HG02678 (cell line): ENCODE results near the gene SEMA6A.

Experiments
- ATAC-seq: cut with Tn5 transposase; IDR thresholded peaks from one replicate; pipeline ENCODE4 v1.9.1; 2021; ENCODE audit warnings: mild to moderate bottlenecking, moderate library complexity; ENCODE audit not compliant: unreplicated experiment

SEMA6A gene

DNA sequence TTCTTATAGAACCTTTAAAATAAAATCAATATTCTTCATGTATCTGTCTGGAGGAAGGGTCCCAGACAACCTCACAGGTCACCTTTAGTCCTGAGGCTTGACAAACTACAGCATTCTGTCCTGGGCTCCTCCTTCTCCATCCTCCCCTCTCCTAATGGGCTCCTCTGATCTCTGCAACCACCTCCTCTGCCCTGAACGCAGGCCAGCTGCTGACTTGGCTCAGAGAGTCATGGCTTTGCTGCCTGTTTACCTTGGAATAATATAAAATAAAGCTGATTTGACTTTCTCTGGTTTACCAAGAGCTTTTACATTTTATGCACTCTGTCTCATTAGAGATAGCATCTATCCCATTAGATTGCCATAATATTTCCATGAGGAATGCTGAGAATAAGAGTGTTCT is 159.4 kb downstream of the SEMA6A start:
- ATAC-seq: no peak

DNA sequence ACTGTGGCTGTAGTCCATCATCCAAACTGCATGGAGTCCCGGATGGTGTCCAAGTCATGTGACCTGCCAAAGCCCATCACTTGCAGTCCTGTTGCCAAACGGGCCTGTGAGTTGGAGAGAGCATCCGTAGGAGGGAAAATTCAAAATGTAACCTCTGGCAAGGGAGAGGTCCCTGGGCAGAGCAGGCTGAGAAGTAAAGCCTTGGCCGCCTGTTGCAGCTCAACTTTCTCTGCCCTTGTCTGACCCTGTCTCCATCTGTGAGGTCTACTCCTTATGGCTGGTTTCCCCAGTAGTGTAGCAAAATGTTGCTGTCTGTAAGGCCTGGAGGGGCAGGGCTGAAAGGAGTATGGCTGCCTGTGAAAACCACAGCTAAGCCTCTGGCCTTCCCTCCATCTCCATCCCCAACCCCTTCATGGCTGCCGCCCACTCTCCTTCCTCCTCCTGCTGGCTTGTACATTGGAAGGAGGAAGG is 163.5 kb downstream of the SEMA6A start:
- no peak for ATAC-seq

DNA sequence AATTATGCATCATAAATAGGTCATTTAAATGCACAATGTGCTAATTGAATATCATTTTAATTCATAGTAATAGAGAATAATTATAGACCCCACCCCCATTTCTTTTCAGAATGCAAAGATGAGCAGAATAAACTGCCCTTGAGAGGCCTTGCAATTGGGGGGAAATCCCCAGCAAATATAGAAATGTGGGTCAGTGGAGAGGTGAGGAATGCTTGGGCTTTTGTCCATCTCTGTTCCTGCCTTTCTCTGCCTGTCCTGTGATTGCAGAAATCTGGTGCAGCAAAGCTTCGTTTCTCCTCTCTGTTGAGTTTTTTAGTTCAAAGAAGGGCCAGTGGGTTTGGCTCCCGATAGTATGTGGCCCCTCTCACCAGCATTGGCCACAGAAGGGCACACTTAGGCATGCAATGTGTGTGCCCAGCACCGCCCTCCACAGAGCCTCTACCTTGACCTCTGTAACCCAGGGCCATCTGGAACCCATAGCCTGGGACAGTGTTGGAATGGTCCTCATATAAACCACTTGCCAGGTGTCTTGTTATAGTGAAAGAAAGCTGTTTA is 164.2 kb downstream of the SEMA6A start:
- no peak for ATAC-seq

DNA sequence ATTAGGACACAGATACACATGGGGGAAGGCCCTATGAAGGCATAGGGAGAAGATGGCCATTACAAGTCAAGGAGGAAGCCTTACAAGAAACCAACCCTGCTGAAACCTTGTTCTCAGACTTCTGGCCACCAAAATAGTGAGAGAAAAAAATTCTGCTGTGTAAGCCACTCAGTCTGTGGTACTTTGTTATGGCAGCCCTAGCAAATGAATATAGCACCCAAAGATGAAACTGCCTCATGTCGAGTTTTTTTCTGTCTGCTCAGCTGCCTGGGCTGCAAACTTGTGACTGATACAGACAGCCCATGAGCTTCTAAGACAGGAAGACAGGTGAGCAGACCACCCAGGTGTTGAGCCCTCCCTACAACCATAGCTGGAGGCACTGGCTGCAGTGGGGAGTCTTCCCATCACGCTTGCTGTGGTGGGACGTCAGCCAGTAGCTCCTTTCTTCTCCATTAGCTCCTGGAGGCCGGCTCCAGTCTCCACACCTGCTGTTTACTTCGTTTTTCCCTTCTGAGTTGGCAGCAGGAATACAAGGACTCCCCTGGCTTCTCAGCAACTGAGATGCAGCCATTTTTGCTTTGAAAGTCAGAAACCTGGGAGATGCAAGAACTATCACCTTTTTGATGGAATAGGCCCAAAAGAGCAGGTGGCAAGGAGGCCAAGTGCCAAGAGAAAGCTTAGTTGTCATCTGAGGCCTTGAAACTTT is 164.9 kb downstream of the SEMA6A start:
- no peak for ATAC-seq

DNA sequence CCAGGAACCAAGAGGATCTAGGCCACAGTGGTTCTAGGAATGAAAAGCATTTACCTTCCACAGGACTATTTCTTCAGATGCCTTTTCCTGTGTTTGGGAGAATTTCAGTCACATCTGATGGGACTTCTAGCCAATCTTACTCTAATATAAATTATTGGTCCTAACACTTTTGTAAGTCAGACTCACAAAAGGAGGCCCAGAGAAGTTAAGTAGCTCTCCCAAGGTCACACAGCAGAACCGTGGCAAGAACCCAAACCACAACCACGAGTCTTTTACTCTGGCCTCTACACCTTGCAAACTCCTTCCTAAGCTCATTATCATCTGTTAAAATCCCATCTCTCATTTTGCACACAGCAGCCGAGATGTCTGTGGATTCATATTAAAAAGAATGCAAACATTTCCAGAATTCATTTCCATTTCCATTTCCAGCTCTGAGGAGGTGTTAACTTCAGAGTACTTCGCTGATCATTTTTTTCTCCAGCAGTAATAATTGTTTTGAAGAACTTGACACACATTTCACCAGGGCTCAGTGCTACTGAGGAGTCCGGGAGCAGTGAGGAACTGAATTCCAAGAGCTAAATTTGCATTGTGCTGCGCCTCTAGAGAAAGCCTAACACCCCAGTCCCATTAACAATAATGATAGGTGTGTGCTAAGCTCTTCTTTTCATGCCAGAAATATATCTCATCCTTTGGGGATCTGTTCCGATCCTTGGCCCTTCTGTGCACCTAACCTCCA is 168.1 kb downstream of the SEMA6A start:
- ATAC-seq: no peak

DNA sequence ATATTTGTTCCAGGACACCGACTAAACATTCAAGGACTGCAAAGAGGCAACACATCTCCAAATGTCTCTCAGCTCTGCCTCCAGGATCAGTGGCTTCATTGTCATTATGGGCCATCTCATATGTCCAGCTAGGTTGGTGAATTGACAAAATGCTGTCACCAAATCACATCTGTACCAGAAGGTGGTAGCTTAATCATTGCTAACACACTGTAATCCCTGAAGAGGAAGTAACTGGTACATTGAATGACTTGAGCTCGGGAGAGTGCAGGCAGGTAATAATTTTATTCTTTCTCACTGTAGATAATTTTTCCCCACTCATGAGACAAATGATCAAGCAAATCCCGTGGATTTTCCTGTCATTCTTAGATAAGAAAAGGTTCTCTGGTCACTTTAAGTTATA is 169.8 kb downstream of the SEMA6A start:
- no peak for ATAC-seq

DNA sequence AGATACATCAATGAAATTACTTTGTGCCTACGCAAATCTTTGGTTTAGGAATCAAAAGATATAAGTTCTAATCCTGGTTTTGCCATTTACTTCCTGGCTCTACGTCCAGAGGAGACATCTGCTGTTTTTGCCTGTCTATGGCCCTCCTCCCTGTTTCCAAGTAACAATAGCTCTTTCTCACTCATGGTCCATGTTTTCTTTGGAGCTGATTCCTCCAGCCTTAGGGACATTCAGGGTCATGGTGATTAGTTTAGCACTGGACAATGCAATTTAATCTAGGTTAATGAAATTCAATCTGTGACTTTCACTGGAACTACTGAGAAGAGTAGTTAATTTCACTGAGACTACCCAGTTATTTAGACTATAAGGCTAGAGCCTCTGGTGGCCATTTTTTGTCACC is 170.6 kb downstream of the SEMA6A start:
- no peak for ATAC-seq

DNA sequence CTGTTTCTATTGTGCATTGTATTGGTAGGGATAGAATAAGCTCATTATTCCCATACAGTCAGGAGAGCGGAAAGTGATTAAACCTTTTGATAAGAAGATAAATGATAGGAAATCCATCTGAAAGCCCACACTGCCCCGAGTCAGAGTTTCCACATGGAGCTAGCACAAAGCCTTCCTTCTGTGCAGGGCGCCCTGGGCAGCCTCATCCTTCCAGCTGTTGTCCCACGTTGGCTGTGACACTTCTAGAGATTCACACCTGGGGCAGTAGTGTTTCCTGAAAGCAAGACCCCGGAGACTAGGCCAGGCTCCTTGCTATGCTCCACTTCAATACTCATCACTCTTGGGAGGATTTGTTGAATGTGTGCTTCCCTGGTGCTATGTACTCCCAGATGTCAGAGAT is 172.4 kb downstream of the SEMA6A start:
- no peak for ATAC-seq

DNA sequence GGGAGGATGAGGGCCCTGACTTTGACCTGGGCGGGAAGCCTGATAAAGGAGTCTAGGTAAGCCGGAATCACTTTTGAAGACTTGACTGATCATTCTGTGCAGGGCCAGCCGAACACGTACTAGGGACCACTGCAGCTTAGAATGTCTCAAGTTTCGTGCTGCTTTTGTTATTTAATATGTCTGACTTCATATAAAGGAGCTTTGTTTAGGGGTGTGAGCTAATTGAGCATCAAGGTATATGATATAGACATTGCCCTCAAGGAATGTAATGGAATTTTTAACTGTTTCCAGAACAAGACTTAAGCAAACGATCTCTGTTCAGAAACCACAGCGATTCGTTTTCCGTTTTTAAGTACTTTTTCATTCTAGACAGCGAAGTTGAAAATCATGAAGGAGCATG is 173.0 kb downstream of the SEMA6A start:
- ATAC-seq: no peak

DNA sequence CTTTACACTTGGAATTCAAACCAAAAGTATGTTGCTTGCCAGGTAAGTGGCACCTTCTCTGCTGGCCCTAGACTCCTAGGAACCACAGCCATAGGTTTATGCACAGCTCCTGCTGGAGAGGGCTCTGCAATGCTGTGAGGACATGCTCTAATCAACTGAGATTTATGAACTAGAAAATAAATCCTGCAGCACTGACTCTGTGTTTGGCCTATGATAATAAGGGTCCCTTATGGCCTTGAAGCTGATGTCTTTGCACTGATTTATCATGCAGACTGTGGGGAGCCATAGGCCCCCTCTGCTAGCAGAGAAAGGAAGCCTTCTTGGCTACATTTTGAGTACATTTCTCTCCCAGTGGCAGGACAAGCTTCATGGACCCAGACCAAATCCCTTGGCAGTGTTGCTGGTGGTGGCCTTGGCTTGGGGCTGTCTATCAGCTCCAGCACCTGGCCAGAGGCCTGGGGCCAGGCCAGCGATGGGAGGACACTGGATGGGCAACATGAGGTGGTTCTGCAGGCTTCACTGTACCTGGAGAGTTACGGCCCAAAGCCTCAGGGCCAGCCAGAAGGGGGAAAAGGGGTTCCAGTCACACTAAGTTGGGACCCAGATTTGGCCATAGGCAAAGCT is 178.0 kb downstream of the SEMA6A start:
- no peak for ATAC-seq

DNA sequence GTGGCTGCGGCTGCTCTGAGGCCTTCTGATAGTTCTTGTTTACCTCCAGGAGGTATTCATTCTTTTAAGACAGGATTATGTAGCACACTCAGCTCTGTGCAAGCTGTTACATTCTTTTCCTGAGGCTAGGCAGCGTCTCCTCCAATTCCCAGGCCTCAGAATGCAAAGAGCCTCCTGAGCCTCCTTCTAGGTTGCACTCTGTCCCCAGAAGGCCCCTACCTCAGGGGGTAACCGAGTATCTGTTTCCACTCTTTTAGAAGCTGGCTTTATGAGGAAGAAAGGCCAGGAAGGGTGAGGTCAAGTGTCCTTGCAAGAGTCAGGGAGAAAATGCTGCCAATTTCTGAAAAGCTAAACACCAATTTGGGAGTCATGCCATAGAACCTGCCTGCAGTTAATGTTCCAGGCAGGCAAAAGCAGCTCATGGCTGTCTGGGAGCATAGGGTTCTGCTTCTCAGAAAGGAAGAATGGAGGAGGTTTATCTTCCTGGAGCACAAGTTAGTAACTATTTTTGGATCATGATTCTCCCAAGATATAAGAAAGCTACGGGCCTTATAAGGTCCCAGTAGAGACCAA is 178.9 kb downstream of the SEMA6A start:
- ATAC-seq: no peak

DNA sequence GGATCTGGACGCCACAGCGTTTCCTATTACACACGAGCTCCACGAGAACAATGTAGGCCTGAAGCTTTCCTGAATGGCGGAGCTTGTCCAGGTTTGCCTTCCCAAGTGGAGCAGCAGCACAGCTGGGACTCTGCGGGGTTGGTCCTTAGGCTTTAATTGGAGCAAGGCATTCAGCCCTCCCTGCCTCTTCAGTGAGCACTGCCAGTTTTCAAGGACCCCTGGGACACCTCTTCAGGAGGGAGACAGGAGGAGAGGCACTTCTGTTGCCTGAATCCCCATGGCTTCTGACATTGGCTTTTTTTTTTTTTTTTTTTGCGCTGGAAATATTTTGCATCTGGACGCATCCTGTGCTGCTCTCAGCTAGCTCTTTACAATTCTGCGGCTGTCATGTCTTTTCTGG is 179.4 kb downstream of the SEMA6A start:
- ATAC-seq: no peak

DNA sequence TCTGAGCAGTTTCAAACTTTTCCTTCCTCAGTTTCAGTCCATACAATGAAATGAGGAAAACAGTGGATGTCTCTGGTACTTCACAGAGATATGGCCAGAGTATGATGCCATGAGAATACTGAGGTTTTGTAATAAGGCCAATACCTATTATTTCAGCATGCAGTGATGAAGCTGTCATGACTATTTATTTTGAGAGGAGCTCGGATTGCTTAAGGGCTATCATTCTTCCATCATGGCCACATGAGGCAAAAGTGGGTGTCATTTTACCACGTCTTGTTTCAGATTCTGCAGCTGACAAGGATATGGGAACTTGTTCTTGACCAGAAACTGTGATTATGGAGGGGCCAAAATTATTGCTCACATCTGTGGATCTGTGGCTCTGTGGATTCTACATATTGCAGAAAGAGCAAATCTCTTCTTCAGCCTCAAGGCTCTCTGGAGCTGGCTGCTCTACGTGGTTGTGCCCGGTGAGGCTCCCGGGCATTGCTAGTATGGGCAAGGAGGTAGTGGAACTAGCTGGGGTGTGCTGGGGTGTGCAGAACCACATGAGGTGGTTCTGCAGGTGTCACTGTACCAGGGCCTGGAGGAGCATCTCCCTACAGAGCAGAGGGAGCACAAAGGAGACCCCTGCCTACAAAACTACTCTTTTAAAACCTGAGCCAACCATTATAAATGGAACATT is 180.3 kb downstream of the SEMA6A start:
- ATAC-seq: no peak
